Activated naive CD4-positive, alpha-beta T cell treated with anti-CD3 and anti-CD28 coated beads, Interleukin-2, amount 50 U/mL, for 16 hours (primary cell): Measurements from ENCODE around the gene CDH23.

Experiments
- DNase-seq: peaks from one replicate; pipeline ENCODE4 v3.0.0-alpha.2; 2020

CDH23 gene

DNA sequence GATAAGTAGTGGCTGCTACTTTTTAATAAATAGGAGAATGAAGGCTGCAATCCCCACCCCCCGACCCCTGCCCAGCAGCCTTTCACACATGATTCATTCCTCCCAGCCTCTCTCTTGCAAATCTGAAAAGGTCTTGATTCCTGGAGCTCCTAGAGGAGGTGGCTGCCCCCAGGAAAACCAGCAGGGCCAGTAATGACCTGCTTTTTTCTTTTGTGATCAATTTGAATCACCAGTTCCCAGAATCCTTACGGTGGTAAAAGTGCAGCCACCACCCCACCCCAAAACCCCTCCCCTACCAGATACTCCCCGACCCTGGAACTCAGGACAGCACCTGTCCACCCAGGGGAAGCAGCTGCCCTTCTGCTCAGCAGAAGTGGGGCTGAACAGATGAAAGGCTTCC is 213.9 kb downstream of the CDH23 start:
- DNase-seq, result no peak

DNA sequence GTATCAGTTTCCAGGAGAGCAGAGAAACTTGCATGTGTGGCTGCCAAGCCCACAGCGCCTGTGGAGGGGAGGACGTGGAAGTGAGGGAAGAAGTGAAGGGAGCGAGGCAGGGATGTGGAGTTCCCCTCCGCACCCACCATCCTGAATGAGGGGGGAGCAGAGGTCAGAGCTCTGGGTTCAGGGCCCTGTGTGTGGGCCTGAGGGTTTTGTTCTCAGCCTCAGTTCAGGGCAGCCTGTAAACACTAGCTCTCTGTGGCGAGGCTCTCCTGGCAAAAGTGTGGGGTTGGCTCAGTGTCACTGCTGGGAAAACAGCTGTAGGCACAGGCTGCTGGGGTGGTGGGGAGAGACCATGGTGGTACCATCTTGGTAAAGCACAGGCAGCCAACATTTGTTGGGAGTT is 214.4 kb downstream of the CDH23 start:
- DNase-seq, result no peak

DNA sequence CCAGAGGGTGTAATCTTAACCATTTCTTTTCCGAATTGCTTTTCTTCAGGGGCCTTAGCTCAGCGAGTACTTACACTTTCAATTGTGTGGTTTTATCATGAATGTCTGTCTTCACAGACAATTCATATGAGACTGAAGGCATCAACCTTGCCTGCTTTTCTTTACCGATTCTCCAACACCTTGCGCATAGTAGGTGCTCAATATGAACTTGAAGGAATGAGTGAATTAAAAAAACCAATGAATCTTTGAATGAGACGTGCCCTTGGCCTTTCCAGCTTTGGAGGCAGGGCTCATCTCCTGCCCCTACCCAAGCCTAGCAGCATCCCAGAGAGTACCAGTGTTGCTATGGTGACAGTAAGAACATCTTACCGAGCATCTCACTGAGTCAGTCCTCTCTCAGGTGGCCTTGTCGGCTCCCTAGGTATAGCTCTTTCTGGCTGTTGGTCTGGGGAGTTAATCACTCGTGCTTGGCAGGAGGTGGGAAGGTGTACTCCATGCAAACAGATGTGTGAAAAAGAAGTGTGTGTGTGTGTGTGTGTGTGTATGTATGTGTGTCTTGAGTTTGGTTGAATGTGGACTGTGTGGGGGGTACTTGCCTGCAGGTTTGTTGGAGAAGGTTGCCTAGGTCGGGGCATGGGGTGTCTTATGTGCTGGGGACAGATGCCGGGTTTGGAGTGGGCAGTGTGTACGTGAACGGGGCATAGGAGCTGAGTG is 215.1 kb downstream of the CDH23 start:
- no peak for DNase-seq

DNA sequence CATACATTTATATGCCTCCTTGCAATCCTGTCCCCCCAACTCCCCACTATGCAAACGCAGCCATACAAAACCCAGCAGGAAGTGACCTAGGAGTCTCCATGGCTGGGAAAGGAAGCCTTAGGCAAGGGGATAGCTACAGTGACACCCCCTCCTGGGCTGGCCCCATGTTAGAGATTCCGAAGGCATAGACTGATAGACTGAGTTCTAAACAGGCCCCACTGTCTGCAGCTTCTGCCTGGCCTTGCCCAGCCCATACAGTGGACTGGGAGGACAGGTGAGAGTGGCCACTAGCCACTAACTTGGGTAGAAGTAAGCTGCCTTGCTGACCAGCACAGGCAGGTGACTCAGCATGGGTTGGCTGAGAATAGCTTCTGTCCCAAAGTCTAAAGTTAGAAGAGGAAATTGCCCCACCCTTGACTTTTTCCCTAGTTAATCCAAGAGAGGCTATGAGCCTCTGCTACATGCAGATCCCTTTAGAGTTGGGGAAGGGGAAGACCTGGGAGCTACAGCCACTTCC is 216.6 kb downstream of the CDH23 start:
- DNase-seq, result no peak

DNA sequence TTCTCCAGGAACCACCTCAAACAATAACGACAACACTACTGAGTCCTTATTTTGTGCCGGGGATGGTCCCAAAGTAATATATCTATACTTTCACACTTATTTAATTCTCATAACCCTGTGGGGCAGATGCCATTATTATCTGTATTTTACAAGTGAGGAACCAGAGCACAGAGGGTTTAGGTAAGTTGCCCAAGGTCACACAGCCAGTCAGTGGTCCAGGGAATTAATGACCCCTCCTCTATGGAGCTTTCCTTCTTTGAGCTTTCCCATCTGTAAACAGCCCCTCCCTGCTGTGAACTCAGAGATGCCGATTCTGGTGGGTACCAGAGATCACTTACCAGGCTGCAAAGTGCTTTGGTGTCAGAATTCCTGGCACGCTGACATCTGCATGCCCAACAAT is 217.2 kb downstream of the CDH23 start:
- no peak for DNase-seq

DNA sequence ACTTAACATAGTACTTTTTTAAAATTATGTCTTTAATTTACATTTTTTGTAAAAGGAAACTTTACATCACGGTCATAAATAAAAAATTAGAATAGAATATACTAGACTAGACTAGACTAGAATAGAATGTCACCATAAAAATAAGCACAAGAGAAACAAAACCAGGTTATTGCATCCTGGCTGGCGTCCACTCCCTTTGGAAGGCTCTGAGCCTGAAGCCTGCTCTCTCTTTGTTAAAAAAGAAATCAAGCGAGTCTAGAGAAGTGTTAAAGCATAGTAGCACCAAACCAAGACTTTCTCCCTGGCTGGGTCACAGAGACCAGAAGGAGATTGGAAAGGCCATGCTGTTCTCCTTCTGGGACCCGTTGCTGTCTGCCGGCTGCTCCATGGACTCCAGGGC is 218.2 kb downstream of the CDH23 start:
- DNase-seq, result no peak

DNA sequence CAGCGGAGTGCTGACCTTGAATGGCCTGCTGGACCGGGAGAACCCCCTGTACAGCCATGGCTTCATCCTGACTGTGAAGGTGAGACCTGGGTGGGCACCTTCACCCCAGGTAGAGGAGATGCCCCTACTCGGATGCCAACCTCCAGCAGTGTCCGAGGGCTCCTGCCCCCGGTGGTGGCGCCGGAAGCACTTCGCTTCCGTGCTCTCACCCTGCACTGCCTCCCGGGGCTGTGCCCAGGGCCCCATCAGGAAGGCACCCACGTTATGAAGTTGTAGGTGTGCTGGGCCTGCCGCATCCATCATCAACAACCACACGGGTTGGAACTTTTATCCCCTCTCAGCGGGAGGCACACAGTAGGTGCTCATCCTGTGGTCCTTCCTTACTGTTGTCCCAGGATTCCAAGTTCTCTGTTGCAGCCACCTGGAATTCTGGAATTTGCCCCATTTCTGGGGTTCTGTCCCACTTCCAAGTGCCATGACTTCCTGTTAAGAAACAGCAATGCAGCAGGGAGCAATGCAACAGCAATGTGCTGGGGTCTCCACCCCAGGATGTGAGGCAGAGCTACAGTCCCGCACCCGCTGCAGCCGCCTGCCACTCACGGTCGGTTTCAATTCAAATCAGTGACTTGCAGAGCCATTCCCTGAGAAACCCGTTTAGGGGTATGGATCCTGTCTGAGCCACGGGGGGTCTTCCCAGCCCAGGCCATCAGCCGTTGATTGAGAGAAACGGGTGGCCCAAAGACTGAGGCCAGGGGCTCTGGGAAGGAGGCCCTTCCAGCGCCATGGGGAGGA is 219.0 kb downstream of the CDH23 start:
- DNase-seq, result no peak

DNA sequence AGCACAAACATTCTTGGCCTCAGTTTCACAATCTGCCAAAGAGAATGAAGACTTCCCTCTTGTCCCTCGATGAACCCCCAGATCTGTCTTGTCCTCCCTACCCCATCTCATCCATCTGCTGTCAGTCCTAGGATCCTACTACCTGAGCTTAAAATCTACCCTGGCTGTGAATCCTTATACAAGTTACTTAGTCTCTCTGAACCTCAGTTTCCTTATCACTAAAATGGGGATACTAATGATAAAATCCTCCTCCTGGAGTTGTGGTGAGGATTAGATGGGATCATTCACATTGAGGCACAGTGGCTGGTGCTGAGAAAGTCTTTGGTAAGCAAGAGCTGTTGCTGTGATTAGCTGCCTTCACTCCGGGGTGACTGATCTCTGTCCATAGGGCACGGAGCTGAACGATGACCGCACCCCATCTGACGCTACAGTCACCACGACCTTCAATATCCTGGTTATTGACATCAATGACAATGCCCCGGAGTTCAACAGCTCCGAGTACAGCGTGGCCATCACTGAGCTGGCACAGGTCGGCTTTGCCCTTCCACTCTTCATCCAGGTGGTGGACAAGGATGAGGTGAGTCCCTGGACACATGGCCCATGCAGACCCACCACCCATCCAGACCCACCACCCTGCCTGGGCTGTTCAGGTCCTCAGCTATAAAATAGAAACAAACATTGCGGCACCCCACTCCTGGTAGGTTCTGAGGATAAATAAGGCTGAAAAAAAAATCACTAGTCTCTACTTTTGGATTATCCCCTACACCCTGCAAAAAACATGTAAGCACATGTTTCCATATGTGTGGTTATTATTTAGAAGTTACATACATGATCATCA is 220.3 kb downstream of the CDH23 start:
- no peak for DNase-seq

DNA sequence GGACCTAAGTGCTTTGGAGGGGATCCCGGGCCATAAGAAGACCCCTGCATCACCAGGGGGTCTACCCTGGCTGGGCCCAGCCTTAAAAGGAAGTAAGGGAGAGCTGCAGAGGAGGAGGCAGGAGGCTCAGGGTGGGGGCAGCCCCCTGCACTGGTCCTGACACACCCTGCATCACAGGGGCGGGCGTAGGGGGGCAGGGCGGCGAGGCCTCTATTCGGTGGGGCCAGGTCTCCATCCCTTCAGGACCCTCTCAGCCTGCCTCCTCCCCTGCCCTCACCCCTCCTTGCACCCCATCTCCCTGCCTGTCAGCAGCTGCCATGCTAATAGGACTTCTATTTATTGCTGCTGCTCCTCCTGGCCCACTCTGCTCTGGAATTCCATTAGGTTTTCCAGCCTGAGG is 221.5 kb downstream of the CDH23 start:
- no peak for DNase-seq

DNA sequence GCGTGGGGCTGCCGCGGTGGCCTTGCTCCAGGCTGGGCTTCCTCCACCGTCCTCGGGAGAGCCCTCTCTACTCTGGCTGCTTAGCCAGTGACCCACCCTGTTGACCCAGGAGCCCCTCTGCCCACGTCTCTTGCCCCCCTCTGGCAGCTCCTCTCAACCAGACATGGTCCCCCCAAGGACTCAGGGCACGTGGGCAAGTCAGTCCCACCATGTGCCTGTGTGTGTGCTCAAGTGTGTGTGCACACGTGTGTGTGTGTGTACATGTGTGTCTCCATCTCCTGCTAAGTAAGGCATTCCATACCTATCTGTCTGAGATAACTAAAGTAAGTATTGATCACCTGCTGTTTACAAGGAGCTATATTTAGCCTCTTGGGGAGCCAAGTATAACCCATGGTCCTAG is 221.9 kb downstream of the CDH23 start:
- DNase-seq, result no peak

DNA sequence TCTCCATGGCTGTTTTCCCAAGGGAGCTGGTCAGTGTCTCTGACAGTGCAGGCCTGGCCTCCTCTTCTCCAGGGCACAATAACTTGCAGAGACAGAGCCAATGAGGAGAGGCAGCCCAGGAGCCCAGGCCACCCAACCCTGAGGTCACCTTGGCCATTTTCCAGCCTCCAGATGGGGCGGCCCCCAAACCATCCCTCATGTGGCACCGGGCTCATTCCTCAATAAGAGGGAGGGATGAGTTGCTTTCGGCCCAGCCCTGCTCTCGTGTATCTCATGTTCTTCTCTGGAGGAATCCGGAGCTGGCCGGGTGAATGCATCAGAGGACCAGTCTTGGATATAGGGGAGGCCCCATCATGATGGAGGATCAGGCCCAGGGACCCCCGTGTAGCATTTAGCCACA is 223.9 kb downstream of the CDH23 start:
- no peak for DNase-seq

DNA sequence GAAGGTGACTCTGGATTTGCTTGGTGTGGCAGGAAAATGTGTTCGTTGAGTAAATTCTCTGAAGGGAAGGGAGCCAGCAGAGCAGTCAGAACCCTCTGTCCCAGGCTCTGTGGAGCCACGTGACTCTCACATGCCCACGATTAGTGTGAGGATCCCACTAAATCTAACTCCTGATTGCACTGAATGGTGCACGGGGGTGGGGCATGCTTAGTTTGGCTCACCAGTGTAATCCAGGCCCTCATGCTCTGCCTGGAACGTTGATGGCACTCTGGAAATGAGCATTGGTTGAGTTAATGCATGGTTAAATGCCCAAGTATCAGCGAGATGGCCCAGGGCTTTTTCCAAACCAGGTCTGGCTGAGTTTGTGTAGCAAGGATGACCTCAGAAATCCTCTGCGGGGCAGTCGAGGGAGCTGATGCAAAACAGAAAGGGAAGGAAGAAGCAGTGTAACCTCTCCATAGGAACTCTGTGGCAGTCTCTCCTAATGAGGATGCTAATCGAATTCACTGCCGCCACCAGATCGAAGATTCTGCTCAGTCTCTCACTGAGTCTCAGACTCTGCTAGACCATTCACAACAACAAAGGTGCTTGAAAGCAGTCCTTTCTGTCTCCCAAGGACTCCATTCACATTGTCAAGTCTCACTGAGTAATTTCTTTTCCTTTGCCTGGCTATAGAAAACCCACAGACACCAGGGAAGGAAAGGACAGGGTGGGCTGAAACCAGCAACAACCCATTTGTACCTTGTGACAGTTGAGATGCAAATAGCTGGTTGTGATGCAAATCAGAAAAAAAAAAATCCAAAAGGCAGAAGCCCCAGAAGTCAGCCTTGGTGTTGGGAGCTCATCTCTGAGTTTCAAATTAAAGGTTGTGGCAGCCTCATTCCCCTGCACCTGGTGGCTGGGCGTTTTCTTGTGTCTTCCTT is 224.8 kb downstream of the CDH23 start:
- DNase-seq, result no peak

DNA sequence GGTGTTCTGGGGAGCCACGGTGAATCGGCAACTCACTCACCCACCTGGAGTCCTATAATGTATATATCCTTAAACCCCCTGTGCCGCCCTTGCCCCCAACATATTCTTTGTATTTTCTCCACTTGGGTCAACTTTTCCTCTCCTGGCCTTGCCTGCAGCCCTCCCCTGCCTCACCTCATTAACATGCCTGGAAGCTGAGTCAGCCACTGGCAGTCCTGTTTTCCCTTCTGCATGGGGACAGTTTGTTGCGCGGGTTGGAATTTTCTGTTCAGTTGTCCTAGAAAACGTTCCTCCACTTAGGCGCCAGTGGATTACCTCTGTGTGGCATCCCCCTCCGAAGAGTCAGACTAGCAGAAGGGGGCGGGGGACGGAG is 225.4 kb downstream of the CDH23 start:
- DNase-seq, result no peak

DNA sequence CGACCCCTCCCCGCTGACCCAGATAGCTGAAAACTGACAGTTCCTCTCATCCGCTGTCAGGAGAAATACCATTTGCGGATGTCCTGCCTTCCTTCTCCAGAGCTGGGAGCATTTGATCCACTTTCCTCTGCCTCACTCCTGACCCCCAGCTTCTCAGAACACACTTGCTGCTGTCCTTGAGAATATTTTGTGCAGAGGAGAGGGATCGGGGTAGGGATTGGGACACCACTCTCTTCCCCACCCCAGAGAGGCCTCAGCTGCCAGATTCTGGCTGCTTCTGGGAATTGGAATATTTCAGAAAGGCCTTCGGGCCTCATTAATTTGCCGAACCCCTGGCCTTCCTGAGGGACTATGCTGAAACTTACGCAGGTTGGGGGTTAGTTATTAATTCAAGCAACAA is 225.9 kb downstream of the CDH23 start:
- no peak for DNase-seq

DNA sequence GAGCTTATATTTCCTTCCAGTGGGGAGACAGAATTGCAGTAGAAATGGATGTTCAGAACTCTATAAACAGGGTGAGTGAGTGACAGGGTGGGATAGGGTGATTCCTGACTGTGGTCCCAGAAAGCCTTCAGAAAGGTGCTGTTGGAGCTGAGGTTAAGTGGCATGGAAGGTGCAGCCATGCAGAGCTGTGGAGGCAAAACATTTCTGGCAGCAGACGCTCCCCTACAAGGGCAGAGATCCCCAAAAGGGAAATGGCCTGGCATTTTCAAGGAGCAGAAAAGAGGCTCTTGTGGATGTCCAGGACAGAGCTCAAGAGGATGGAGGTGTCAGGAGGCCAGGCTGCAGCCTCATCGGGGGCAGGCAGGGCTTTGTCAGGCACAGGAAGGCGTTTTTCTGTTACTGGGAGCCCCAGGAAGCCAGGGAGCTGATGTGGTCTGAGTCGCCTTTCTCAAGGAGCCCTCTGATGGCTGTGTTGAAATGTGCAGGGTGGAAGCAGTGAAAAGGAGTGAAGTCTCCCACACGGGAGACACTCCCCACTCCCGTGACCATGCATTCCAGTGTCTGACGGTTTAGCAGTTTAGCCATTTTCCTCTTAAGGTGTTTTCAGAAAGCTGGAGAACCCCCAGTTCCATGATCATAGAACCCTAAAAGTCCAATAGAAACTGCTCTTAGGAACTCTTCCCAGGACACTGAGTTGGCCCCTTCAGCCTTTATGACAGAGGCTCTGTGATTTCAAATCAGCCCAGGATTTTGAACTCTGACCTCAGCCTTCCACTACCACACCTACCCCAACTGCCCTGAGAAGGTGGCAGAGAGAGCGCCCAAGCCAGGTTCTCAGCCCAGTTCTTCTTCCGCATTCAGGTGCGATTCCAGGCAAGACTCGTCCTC is 226.6 kb downstream of the CDH23 start:
- no peak for DNase-seq

DNA sequence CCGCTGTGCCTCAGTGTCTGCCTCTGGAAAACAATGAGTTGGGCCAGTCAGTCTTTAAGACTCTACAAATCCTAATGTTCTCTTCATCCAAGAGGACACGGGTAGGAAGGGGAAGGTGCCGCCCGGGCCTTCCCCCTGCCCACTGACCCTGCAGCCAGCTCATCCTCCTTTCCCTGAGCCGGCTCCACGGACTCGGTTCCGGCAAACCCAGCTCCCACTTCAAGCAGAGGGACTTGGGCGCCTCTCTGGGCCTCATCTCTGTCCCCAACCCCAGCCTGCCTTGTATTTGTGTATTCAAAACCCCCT is 227.2 kb downstream of the CDH23 start:
- no peak for DNase-seq

DNA sequence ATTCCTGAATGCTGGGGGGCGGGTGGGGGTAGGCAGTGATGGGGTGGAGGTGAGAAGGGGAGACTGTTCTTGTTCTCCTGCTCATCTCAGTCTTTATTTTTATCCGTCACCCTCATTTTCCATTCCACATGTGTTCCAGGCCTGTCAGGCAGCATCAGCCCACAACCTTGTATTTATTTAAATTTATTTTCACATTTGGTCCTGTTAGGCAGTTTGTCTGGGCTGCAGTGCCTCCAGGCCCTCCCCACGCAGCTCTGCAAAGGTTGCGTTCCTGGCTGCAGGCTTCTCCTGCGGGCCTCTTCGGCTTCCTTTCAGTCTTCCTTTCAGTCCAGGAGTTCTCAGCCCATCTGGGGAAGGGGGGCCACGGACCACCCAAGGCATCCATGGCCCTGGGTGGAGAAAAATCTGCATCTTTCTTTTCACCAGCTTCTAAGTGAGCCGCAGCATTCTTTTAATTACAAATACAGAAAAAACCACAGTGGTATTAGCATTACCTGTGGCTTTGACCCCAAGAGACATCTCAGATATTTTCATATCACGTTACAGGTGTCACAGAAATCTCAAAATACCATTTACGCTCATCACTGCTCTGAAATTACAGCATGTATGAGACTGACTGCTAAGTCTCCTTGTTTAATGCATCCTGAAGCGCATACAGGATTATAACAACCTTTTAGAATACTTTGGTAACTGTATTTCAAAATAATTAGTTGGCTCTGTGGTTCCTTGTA is 228.9 kb downstream of the CDH23 start:
- no peak for DNase-seq

DNA sequence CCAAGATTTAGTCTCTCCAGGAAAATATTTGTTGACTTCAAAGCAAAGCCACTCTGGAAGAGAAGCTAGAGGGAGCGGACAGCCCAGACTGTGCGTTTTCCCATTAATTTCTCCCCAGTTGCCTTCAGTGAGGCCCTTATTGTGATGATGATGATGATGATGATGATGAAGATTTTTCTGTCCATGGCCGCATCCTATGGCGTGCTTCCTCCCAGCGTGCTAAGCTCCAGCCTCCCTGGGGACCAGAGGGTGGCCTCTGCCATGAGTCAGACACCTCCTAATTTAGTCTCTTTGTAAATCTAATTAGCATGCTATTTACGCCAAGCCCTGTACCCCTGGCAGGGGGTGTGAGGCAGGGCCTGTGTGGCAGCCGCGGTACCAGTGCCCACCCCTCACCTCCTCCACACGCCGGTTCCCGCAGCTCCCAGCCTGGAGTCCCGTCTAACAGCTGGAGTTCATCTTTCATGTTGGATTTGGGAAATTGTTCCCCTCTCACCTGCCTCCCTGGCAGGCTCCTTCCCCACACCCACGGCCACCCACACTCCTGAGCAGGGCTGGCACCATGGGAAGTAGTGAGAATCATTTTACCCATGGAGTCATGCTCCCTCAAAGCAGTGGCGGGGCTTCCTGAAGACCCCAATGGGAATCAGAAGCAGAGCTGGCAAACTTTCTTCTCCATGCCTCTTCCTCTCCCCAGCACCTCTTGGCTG is 230.7 kb downstream of the CDH23 start:
- DNase-seq, result no peak

DNA sequence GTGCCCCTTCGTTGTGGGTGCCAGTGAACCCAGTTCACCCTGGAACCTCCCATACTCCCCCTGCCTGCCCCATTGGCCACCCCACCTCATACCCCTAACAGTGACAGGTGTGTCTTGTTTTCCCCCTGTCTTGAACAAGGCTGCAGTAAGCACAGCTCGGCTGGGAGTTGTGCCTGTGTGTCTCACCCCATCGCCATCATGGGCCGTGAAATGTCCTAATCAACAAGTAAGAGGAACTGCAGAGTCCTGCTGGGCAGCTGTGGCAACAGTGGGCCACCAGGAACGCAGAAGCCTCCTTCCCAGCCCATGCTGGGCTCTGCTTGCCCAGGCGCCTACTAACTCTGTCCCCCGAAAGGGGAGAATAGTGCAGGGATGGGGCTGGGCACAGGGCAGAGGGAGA is 231.2 kb downstream of the CDH23 start:
- DNase-seq, result no peak

DNA sequence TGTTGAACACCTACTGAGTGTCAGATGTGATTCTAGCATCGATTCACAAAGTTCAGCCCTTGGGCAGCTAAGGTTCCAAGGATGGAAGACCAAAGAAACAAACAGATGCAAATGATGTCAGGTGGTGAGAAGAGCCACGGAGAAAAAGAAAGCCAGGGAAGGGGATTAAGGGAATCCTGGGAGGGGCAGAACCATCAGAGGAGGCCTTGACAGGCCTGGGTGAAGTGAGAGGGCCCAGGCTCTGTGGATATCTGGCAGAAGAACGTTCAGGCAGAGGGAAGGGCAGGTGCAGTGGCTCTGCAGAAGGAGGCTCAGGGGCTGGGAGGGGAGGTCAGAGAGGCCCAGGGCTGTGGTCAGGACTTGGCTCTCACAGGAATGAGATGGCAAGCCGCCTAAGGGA is 232.4 kb downstream of the CDH23 start:
- DNase-seq, result no peak
